Astrocyte of the cerebellum (primary cell): ENCODE results near the gene CERK.

ENCODE experiments used
- DNase-seq: peaks from one replicate; pipeline ENCODE4 v3.0.0-alpha.2; 2011; ENCODE audit warnings: low read depth
- H3K4me3 ChIP-seq: 2 replicates; pipeline ENCODE4 v1.5.1; 2011; ENCODE audit warnings: mild to moderate bottlenecking, low read depth, low read length, moderate library complexity
- in situ Hi-C: cut with HindIII; loops from 2 replicates; pipeline ENCODE4 v1.10.0; 2017; ENCODE audit warnings: low sequenced_read_pairs
- TF ChIP-seq, protein P1 (sequence below): IDR thresholded peaks from 2 replicates; pipeline ENCODE4 v1.5.1; 2012; ENCODE audit warnings: low read length, low read depth, moderate library complexity, mild to moderate bottlenecking; ENCODE audit errors: missing control alignments

Gene CERK

DNA sequence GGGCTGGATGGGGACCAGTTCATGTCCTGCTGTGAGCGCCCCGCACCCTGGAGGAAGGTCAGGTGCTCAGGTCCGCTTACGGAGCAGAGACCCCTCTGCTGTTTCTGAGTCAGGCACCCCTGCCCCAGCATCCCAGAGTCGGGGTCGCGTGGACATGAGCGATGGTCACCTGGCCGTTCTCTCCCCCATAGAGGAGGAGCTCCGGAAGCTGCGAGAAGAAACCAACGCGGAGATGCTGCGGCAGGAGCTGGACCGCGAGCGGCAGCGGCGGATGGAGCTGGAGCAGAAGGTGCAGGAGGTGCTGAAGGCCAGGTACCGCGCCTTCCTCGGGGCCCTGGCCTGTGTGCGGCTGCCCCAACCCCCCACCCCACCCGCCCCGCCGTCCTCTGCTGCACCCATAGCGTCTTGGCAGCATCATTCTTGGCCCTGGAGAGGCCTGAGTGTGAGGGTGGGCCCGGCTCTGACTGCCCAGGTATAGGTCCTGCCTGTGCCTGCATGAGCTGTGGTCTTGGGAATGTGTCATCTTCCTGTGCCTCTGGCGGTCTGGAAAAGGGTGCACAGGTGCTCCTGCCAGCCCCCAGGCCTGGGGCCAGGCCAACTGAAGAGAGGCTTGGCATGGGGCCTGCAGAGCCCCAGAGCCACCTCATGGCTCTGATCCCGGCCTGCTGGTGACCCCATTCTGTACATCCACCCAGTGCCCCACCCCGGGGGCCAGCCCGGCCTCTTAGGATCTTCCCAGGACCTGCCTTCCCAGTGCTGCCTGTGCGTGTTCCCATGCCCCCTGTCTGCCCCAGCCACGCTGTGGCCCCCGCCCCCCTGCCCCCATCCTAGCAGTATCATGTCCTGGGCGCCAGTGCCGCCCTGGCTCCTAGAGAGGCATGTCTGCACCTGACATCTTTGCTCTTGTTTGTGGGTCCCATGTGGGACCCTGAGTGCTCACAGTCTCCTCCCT lies 79.8 kb downstream of the CERK start:
- no peak for DNase-seq
- TF ChIP-seq, protein P1, sequence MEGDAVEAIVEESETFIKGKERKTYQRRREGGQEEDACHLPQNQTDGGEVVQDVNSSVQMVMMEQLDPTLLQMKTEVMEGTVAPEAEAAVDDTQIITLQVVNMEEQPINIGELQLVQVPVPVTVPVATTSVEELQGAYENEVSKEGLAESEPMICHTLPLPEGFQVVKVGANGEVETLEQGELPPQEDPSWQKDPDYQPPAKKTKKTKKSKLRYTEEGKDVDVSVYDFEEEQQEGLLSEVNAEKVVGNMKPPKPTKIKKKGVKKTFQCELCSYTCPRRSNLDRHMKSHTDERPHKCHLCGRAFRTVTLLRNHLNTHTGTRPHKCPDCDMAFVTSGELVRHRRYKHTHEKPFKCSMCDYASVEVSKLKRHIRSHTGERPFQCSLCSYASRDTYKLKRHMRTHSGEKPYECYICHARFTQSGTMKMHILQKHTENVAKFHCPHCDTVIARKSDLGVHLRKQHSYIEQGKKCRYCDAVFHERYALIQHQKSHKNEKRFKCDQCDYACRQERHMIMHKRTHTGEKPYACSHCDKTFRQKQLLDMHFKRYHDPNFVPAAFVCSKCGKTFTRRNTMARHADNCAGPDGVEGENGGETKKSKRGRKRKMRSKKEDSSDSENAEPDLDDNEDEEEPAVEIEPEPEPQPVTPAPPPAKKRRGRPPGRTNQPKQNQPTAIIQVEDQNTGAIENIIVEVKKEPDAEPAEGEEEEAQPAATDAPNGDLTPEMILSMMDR, result no peak
- no peak overlapping the region for H3K4me3 ChIP-seq
- in situ Hi-C loops, result no loop called here

- no peak for DNase-seq
- TF ChIP-seq, protein P1, result no peak
- no peak overlapping the region for H3K4me3 ChIP-seq
- in situ Hi-C loops, result no loop called here
Observed at GRCh38 chr22:46657655-46657953, 80.4 kb downstream of the CERK start.

DNA sequence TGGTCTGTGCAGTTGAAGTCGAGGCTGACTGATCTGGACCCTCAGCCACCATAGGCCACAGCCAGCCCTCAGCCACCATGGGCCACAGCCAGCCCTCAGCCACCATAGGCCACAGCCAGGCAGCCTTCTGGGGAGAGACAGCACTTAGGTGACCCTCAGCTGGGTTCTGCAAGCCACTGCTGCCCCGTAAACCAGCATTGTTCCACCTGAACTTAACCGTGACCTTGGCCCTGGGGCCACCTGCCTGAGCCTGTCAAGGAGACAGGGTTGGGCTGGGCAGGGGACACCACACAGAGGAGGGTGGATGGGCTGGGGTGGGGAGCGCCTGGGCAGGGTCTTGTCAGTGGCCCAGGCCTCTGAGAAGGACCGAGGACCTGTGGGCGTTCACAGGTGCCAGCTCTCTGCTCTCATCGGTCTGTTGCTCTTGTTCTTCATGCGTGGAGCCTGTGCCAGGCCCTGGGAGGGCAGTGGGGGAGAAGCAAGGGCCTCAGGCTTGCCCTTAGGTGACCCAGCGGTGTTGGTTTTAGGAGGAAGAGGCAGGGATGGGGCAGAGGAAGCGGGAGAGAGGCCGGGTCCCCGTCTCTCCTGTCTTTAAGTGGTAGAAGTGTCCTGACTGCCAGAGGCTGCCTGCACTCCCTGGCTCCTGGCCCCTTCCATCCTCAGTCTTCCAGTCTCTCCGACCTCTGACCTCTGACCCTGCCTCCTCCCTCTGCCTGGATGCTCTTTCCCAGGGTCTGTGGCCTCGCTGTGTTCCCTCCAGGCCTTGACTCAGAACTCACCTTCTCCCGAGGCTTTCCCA lies 81.0 kb downstream of the CERK start:
- in situ Hi-C loops, result no loop called here
- TF ChIP-seq, protein P1, result no peak
- no peak for DNase-seq
- H3K4me3 ChIP-seq, result no peak overlapping the region

DNA sequence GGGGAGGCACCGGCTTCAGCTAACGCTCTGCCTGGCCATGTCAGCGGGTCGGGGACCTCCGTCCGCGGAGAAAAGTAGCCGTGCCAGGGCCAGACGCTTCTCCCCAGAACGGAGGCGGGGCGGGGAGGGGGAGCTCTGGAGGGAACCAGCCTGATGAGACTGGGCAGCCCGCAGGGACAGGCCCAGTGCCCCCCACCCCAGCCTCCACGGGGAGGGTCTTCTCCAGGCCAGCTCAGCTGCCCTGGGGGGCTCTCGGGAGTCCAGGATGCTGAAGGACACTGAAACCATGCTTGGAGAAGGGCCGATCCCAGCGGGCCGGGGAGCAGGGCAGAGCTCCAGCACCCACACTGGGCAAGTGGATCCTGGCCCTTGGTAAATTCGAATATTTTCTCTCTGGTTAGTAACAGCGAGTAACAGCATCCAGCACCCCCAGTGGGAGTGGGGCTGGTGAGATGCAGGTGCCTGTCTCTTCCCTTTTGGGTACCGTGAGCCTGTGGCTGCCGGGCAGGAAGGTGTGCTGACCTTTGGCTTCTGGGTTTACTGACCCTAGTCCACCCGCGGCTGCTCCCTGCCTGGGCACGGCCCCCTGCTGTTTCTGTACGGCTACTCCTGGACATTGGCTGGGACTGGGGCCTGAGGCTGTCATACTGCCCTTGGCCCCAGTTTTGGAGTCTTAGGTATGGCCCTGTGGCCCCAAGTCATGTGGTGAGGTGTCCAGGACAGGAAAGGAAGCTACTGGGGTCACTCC lies 82.0 kb downstream of the CERK start:
- DNase-seq, result no peak
- TF ChIP-seq, protein P1, result no peak
- no peak overlapping the region for H3K4me3 ChIP-seq
- in situ Hi-C loops, result no loop called here

GRCh38 chr22:46654927-46655595 lies 83.0 kb downstream of the CERK start:
- DNase-seq, result no peak
- no peak overlapping the region for H3K4me3 ChIP-seq
- in situ Hi-C loops, result no loop called here
- TF ChIP-seq, protein P1, result no peak

GRCh38 chr22:46654426-46654825 lies 83.6 kb downstream of the CERK start:
- no peak overlapping the region for H3K4me3 ChIP-seq
- in situ Hi-C loops, result no loop called here
- no peak for DNase-seq
- TF ChIP-seq, protein P1, result no peak
